ENCODE measurements around the gene NR2E3. TPM values are rescaled to one million over a fixed set of nuclear protein-coding genes. Genes with fewer than 3 reads are reported as not detected.

The NR2E3 gene
- polyA plus RNA-seq, 4 donors = 0.32 to 0.82 (median 0.63) TPM

- DNase-seq (ENCODE audit: low read depth in 4 of 4, low spot score in 2 of 4) = no peak
Observed at GRCh38 chr15:71790081-71790480, 20.3 kb upstream of the NR2E3 start.

- no peak for DNase-seq (ENCODE audit: low read depth in 4 of 4, low spot score in 2 of 4)
Observed at GRCh38 chr15:71791975-71792374, 18.4 kb upstream of the NR2E3 start.

- no peak for DNase-seq (ENCODE audit: low read depth in 4 of 4, low spot score in 2 of 4)
Observed at GRCh38 chr15:71792521-71792920, 17.8 kb upstream of the NR2E3 start.

GRCh38 chr15:71798641-71799040 lies 11.7 kb upstream of the NR2E3 start:
- no peak for DNase-seq (ENCODE audit: low read depth in 4 of 4, low spot score in 2 of 4)

DNA sequence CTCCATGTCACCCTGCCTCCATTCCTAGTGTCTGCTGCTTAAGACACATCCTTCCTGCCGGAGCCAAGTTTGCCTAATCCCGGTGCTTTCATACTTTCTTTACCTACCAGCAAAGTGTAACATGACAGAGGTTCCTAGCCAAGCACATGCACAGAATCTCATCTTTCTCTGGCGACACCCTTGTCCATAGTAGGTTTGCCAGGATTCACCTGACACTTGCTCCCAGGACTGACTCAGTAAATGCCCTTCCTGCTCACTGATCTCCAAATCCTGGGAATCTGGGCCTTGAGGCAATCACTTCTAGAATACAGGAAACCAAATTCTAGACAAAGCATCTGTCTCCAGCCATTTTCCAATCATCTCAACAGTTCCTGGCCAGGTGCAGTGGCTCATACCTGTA lies 10.2 kb upstream of the NR2E3 start:
- DNase-seq (ENCODE audit: low read depth in 4 of 4, low spot score in 2 of 4) = no peak

DNA sequence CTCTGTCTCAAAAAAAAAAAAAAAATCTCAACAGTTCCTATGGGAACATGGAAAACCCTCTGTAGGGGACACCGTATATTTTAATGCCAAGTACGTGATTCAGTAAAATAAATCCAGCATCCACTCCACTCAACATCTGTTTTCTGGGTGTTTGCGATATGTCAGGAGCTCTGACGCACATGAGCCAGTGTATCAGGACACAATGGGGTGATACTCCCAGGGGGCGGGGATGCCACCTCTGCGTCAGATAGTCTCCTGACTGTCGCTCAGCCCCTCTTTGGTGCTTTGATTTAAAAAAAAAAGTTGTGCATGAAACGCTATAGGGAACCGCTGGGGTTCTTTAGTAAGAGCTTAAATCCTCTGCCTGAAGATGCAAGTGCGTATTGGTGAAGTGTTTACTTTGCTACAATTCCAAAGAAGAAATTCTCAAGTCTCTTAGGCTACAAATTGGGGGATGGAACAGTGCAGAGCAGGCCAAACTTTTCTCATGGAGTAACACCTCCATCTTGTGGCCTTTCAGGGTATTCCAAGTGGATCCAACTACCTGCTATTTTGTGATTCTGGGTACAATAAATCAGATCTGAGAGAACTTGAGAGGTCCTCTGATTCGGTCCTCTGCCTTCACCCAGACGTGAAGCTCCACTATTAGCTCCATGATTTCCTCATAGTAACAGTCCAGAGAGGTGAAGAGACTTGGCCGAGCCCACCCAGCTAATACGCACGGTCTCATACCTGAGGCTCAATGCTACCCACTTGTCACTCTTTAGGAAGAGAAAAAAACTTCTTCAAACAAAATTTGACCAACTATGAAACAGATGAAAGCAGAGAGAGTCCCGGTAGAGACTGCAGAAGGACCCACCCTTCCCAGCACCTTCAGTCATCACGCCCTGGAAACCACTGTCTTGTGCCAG lies 9.3 kb upstream of the NR2E3 start:
- peak; percentile 48 to 78 (median 54) for DNase-seq (ENCODE audit: low read depth in 4 of 4, low spot score in 2 of 4)

- no peak for DNase-seq (ENCODE audit: low read depth in 4 of 4, low spot score in 2 of 4)
Observed at GRCh38 chr15:71801935-71802655, 8.3 kb upstream of the NR2E3 start.

DNA sequence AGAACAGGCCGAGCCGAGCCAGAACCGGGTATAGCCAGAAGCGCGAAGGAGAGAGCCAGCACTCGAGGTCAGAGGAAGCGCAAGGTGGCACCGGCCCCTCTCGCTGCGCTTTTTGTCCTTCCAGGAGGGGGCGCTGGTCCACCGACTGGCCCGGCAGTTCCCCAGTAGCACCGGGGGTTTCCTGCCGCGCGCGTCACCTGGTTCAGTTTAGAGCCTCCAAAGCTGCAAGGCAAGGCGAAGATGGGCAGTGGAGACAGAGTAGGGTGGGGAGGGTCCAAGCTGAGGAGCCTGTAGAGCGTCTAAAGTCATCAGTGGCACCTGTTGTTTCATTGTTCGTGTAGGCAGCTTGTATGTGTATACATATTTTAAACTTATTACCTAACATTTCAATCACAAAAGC lies 7.6 kb upstream of the NR2E3 start:
- DNase-seq (ENCODE audit: low read depth in 4 of 4, low spot score in 2 of 4) = no peak

DNA sequence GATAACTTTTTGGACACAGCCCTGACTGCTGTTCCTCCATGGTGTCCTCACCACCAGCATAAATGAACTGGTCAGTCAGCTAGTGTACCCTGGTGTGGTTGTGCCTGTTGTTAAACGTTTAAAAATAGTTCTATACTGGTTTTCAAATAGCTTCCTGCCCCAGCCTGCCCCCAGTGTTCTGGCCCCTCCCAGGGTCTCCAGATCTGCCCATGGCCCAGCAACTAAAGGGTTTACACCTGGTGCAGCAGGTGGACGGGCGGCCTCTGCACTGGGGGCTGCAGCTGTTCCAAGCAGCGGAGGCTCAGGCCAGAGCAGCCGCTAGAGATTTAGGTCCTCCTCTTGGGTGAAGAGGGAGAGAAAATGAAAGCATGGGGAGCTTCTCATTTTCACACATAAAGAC lies 6.1 kb upstream of the NR2E3 start:
- DNase-seq (ENCODE audit: low read depth in 4 of 4, low spot score in 2 of 4) = no peak

DNA sequence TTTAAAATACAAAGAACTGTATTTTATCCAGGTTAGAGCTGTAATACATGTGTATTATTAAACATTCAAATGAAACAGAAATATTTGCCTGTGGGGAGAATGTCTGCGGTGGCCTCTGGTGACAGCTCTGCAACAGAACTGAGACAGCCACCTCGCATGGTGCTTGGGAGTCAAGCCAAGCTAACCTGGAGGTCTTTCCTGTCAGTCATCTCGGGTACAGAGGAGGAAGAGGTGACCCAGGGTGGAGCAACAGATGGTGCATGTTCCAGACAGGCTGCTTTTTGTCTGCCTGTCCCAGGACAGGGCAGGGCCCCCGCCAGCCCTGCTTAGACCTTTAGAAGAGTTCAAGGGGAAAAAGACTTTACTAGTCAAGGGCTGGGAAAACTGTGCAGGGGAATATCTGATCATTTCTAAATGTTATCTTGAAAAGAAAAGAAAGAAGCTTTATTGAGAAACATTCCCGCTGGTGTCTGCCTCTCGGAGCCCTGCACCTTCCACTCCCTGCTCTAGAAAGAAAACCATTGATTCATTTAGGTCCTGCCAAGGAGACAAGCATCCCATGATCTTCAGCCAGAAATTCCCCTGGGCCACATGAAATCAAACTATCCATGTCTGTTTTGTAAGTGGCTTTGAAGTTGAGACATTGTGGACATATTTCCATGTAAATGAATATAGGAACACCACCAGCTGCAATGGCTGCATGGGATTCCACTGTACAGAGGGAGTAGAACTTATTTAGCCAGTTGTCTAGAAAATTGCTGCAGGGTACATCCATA lies 5.5 kb upstream of the NR2E3 start:
- no peak for DNase-seq (ENCODE audit: low read depth in 4 of 4, low spot score in 2 of 4)

DNA sequence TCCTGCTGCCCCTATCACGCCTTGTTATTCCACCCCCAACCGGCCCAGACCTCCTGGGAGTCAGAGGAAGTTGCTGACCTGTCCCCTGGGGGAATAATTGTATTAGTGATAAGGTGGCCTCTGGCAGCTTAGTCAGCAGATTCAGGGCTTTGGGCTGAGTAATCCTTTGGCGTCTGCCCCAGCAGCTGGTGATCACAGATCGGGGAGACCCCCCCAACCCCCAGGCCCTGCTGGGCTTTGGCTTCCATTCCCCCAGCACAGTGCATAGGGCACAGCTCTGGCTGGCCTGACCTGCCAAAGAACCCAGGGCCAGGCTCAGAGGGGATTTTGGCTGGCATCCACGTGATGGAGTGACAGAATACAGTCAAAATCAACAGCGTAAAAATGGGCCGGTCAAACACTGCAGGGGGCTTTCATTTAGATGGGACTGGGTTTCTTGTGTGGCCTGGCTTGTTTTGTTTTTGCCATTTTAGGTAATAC lies 3.9 kb upstream of the NR2E3 start:
- no peak for DNase-seq (ENCODE audit: low read depth in 4 of 4, low spot score in 2 of 4)

GRCh38 chr15:71807125-71807629 lies 3.2 kb upstream of the NR2E3 start:
- DNase-seq (ENCODE audit: low read depth in 4 of 4, low spot score in 2 of 4) = peak in 1 of 4 donors; percentile 23

GRCh38 chr15:71807691-71808091 lies 2.7 kb upstream of the NR2E3 start:
- DNase-seq (ENCODE audit: low read depth in 4 of 4, low spot score in 2 of 4) = no peak

- no peak for DNase-seq (ENCODE audit: low read depth in 4 of 4, low spot score in 2 of 4)
Observed at GRCh38 chr15:71808311-71809020, 1.9 kb upstream of the NR2E3 start.

GRCh38 chr15:71809346-71809745 lies 1.0 kb upstream of the NR2E3 start:
- DNase-seq (ENCODE audit: low read depth in 4 of 4, low spot score in 2 of 4) = no peak

DNA sequence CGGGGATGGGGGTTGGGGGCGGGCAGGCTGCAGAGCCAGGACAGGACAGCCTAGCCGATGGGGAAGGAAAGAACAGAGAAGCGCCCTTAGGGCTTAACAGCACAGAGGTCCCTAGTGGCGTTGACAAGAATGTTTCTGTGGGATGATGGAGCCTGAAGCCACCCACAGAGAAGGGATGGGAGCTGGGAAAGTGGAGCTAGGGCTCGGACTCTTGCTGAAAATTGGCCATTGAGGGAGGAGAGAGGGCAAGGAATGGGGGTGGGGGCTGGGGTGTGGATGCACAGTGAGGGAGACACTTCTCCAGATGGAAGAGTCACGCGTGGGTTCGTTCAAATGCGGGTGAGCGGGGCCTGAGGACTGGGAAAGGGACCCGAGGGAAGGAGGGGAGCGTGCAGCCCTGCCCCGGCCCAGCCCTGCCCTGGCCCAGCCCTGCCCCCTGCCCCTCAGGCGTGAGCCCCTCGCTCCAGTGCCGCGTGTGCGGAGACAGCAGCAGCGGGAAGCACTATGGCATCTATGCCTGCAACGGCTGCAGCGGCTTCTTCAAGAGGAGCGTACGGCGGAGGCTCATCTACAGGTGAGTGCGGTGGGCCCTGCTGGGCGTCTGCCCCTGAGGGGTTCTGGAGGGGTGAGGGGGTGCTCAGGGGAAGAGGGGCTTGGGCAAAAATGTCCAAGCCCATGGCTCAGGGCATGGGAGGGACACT lies 832 bp downstream of the NR2E3 start:
- no peak for DNase-seq (ENCODE audit: low read depth in 4 of 4, low spot score in 2 of 4)

GRCh38 chr15:71811752-71812735 lies 1.7 kb downstream of the NR2E3 start:
- no peak for DNase-seq (ENCODE audit: low read depth in 4 of 4, low spot score in 2 of 4)

GRCh38 chr15:71812966-71813722 lies 2.8 kb downstream of the NR2E3 start:
- no peak for DNase-seq (ENCODE audit: low read depth in 4 of 4, low spot score in 2 of 4)
